Measurements from ENCODE around the gene GPR152. TPM values are rescaled to one million over a fixed set of nuclear protein-coding genes. Genes with fewer than 3 reads are reported as not detected.

Gene GPR152
- total and polyA plus RNA-seq, 7 donors, result not detected

- H3K36me3 ChIP-seq, result peaks cover 17 to 87% (median 45%) of the 10 kb centered on the region in 4 donors
- H3K4me1 ChIP-seq, result peaks cover 0 to 25% (median 15%) of the 10 kb centered on the region in 4 donors
Observed at GRCh38 chr11:67434395-67434881, 18.1 kb downstream of the GPR152 start.

DNA sequence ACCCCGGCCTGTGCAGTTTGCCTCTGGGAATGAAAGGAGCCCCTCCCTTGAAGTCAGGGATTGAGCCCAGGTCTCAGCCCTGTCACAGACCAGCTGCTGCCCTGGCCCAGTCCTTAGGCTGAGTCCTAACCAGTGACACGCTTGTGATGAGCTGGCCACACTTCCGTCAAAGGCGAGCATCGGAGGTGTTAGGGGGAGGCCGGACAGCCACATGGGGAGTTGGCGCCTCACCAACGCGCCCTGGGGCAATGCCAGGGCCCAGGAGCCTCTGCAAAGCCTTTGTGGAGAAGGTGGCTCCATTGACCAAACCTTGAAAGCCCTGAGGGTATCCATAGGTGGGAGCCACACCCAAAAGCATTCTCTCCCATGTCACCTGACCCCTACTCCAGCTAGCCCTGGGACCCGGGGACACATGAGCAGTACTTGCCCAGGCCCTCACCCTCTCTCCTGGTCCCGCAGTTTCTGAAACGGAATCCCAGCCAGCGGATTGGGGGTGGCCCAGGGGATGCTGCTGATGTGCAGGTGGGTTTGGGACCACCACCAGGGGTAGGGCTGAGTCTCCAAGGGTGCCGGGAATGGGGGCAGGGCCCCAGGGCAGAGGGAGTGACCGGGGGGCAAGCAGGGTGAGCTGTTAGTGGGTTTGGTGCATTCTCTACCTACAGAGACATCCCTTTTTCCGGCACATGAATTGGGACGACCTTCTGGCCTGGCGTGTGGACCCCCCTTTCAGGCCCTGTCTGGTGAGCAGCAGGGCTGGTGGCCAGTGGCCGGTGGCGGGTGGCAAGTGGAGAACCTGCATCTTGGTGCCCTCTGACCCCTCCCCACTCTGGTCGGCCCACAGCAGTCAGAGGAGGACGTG, 18.8 kb downstream of the GPR152 start:
- intact Hi-C loops (cut with DNase I), result no loop called here
- TF ChIP-seq EP300 (IDR thresholded peaks at IDR 0.05), result no peak
- no peak for TF ChIP-seq POLR2AphosphoS5 (IDR thresholded peaks at IDR 0.05)
- no peak for TF ChIP-seq POLR2A (IDR thresholded peaks at IDR 0.05)
- no peak for TF ChIP-seq CTCF (IDR thresholded peaks at IDR 0.05)
- 87 to 88% methylated on average over 22 of the region's 22 CpGs for WGBS, 2 donors
- Histone ChIP-seq H3K4me3 (no peak overlapping the region), H3K27ac (no peak overlapping the region), H3K4me1 (peaks cover 0 to 31% (median 21%) of the 10 kb centered on the region in 4 donors), H3K27me3 (no peaks in the 10 kb centered on the region), H3K9me3 (no peaks in the 10 kb centered on the region), H3K36me3 (peaks cover 17 to 86% (median 45%) of the 10 kb centered on the region in 4 donors)
- no peak for DNase-seq

More at GRCh38 chr11:67434395-67434881, 18.1 kb downstream of the GPR152 start:
- Histone ChIP-seq H3K4me3 (no peak overlapping the region), H3K9me3 (no peaks in the 10 kb centered on the region), H3K27ac (no peak overlapping the region), H3K27me3 (no peaks in the 10 kb centered on the region)
- TF ChIP-seq POLR2A (IDR thresholded peaks at IDR 0.05), result no peak
- TF ChIP-seq CTCF (IDR thresholded peaks at IDR 0.05), result no peak
- TF ChIP-seq EP300 (IDR thresholded peaks at IDR 0.05), result no peak
- no peak for TF ChIP-seq POLR2AphosphoS5 (IDR thresholded peaks at IDR 0.05)
- WGBS, 2 donors, result 78 to 84% methylated on average over 23 of the region's 23 CpGs
- no peak for DNase-seq
- intact Hi-C loops (cut with DNase I), result no loop called here

DNA sequence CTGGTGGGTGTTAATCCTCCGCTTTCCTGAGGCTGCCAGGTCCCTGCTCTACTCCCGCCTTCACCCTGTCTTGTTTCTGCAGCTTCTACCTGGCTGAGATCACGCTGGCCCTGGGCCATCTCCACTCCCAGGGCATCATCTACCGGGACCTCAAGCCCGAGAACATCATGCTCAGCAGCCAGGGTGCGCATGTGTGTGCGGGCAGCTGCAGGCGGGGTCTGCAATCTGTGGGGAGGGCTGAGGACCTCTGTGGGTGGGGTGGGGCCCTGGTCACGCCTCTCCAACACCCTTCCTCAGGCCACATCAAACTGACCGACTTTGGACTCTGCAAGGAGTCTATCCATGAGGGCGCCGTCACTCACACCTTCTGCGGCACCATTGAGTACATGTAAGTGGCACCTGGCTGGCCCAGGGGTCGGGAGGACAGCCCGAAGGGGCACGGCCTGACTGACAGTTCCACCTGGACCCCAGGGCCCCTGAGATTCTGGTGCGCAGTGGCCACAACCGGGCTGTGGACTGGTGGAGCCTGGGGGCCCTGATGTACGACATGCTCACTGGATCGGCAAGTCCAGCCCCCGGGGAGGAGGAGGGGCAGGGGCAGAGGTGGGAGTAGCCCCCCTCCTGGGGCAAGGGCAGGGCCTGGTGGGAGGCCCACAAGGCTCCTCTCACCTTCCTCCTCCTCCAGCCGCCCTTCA, 19.7 kb downstream of the GPR152 start:
- no peaks in the 10 kb centered on the region for H3K27me3 ChIP-seq
- no peak overlapping the region for H3K4me3 ChIP-seq
- no peak for DNase-seq
- 89 to 91% methylated on average over 22 of the region's 22 CpGs for WGBS, 2 donors
- H3K9me3 ChIP-seq, result no peaks in the 10 kb centered on the region
- peaks cover 0 to 34% (median 22%) of the 10 kb centered on the region in 4 donors for H3K4me1 ChIP-seq
- intact Hi-C loops (cut with DNase I), result no loop called here
- TF ChIP-seq CTCF (IDR thresholded peaks at IDR 0.05), result no peak
- TF ChIP-seq POLR2AphosphoS5 (IDR thresholded peaks at IDR 0.05), result no peak
- TF ChIP-seq POLR2A (IDR thresholded peaks at IDR 0.05), result no peak
- peaks cover 17 to 76% (median 43%) of the 10 kb centered on the region in 4 donors for H3K36me3 ChIP-seq
- no peak overlapping the region for H3K27ac ChIP-seq

- Histone ChIP-seq H3K27me3 (no peaks in the 10 kb centered on the region), H3K36me3 (peaks cover 17 to 70% (median 42%) of the 10 kb centered on the region in 4 donors), H3K4me1 (peaks cover 0 to 31% (median 24%) of the 10 kb centered on the region in 4 donors), H3K27ac (no peak overlapping the region), H3K9me3 (no peaks in the 10 kb centered on the region), H3K4me3 (no peak overlapping the region)
- no peak for DNase-seq
- intact Hi-C loops (cut with DNase I), result no loop called here
- TF ChIP-seq POLR2AphosphoS5 (IDR thresholded peaks at IDR 0.05) (no peak), POLR2A (IDR thresholded peaks at IDR 0.05) (no peak), EP300 (IDR thresholded peaks at IDR 0.05) (no peak), CTCF (IDR thresholded peaks at IDR 0.05) (no peak)
- 94% methylated on average over 24 of the region's 24 CpGs for WGBS, 2 donors
Observed at GRCh38 chr11:67431346-67432249, 20.9 kb downstream of the GPR152 start.

All from sigmoid colon (tissue), 7 donors.